Stimulated activated memory B cell treated with anti-CD40 and anti-IgM and Interleukin-4, amounts not matched to agents 10 μg/mL and 1 μg/mL and 100 μg/mL, for 72 hours (primary cell): Measurements from ENCODE around the gene OLIG3.

ENCODE experiments used
- ATAC-seq: fragments of 150-1000 bp; cut with Tn5 transposase; 2 replicates; pipeline ENCODE4 v1.10.0; 2021
- H3K27ac Mint-ChIP-seq: one replicate; pipeline ENCODE4 v1.8.0; 2022; ENCODE audit warnings: mild to moderate bottlenecking, mixed read lengths
- H3K27me3 Mint-ChIP-seq: one replicate; pipeline ENCODE4 v1.8.0; 2022; ENCODE audit warnings: mixed read lengths
- H3K36me3 Mint-ChIP-seq: one replicate; pipeline ENCODE4 v1.8.0; 2022; ENCODE audit warnings: mixed read lengths
- H3K4me1 Mint-ChIP-seq: one replicate; pipeline ENCODE4 v1.8.0; 2022; ENCODE audit warnings: mixed read lengths
- H3K4me3 Mint-ChIP-seq: one replicate; pipeline ENCODE4 v1.8.0; 2022; ENCODE audit warnings: mild to moderate bottlenecking, moderate library complexity, mixed read lengths
- H3K9me3 Mint-ChIP-seq: one replicate; pipeline ENCODE4 v1.8.0; 2022; ENCODE audit warnings: mixed read lengths

Gene OLIG3

DNA sequence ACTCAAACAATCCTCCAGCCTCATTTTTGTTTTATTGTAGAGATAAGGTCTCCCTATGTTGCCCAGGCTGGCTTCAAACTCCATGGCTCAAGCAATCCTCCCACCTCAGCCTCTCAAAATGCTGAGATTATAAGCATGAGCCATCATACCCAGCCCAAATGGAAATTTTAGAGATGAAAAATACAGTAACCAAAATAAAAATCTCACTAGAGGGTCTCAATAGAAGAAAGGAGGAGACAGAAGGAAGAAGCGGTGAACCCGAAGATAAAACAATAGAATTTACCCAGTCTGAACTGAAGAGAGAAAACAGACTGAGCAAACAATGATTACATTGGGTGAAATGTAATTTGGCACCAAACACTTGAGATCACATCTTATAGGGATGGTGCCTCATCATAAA is 16.7 kb upstream of the OLIG3 start:
- no peak for ATAC-seq
- peaks cover 63% of the 10 kb centered on the region for H3K27me3 Mint-ChIP-seq
- H3K9me3 Mint-ChIP-seq, result peaks cover 7% of the 10 kb centered on the region
- no peaks in the 10 kb centered on the region for H3K36me3 Mint-ChIP-seq
- H3K4me3 Mint-ChIP-seq, result no peak overlapping the region
- H3K27ac Mint-ChIP-seq, result no peak overlapping the region
- no peaks in the 10 kb centered on the region for H3K4me1 Mint-ChIP-seq

DNA sequence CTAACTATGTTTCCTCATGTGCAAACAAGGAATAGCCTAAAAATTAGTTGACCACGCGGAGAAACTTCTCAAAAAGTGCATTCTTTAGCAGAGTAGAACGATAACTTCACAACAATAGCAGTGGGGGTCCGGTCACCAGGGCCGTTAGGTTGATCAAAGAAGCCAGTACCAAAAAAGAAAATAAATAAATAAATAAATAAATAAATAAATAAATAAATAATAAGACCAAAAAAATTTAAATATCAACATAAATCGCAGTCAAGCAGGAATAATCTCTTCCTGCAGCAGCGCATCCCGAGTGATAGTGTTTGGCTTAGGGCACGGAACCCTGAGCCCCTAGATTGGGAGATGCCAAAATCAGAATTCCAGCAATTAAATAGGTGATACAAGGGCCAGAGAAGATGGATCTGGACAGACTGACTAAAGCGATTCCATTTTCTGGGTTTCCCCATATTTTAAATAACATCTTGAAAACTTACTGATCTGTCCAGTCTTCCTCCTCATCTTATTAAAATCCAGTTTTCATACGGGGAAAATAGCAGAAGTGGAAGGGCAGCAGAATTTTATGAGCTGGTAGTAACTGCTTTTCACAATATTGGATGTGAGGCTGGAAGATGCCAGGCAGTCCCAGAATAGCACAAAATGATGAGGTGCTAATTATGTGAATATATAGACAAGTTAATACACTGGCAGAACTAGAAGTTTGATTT is 4.4 kb upstream of the OLIG3 start:
- Mint-ChIP-seq H3K4me1 (peaks cover 37% of the 10 kb centered on the region), H3K4me3 (no peak overlapping the region), H3K27ac (no peak overlapping the region), H3K9me3 (peaks cover 4% of the 10 kb centered on the region), H3K36me3 (peaks cover 5% of the 10 kb centered on the region), H3K27me3 (peaks cover 74% of the 10 kb centered on the region)
- no peak for ATAC-seq

DNA sequence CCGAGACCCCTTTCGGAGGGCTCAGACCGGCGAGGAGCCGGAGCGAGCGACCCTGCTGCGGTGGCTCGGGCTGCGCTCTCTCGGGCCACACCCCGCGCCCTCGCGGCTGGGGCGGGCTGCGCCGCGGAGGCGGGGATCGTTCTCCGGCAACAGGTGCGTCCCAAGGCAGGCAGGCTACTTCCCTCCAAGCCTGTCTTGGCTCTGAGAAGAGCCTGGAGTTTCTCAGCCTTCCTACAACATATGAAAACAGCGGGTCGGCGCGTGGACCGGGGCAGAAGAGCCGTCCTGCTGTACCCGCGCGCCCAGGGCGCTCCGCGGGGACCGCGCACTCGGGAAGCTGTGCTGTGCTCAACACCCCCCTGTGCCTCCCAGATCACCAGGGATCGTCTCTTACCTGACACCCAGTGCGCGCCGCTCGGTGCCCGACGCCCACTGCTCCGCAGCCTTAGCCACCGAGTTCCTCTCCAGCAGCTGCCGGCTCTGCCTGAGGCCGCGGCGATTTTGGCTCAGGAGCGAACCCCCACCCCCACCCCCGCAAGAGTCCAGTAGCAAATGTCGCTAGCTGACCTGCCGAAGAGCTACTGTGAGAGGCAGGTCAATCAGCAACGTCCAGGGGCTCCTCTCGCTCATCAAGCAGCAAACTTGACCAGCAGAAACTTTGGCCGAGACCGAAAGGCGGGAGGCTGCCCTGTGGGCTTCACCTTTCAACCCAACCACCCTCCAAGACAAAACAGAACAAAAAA is 3.7 kb upstream of the OLIG3 start:
- Mint-ChIP-seq H3K27me3 (peaks cover 74% of the 10 kb centered on the region), H3K4me1 (peaks cover 38% of the 10 kb centered on the region), H3K27ac (no peak overlapping the region), H3K9me3 (peaks cover 4% of the 10 kb centered on the region), H3K4me3 (peak overlapping the region; percentile 52), H3K36me3 (peaks cover 5% of the 10 kb centered on the region)
- ATAC-seq, result peak; percentile 47

DNA sequence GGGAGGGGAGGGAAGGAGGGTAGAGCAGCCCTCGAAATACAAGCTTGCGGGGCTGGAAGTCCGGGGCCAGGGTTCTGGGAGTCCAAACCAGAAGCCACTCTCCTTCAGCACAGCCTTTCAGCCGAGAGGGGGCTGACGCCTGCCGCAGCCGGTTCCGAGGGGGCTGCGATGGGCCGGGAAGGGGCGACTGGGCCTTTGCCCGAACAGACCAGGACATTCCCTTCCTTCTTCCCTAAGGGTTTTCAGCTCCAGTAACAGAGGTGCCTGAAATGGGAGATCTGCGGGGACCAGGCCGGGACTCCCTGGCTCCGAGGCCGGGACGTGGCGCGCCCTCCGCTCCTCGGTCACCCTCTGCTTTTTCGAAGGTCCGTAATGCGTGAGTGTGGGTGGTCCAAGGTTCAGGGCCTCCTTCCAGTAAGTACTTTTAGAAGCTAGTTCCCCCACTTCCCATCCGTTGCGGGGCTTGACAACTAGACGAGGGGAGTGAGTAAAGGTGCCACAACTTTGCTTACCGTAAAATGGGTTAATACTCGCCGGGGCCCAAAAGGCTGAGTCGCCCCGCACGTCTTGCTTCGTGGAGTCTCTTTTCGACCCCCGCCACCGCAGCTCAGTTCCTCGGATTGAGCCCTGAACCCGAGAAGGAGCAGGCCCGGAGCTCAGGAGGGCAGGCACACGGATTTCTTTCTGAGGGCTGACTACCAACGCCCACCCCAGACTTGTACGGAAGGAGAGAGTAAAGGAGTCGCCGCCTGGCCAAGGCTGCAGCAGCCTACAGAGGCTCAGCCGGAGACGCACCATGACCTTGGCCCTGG is 2.9 kb upstream of the OLIG3 start:
- no peak overlapping the region for H3K27ac Mint-ChIP-seq
- peaks cover 5% of the 10 kb centered on the region for H3K36me3 Mint-ChIP-seq
- no peak for ATAC-seq
- H3K4me3 Mint-ChIP-seq, result peak overlapping the region; percentile 15
- peaks cover 4% of the 10 kb centered on the region for H3K9me3 Mint-ChIP-seq
- peaks cover 79% of the 10 kb centered on the region for H3K27me3 Mint-ChIP-seq
- peaks cover 46% of the 10 kb centered on the region for H3K4me1 Mint-ChIP-seq

DNA sequence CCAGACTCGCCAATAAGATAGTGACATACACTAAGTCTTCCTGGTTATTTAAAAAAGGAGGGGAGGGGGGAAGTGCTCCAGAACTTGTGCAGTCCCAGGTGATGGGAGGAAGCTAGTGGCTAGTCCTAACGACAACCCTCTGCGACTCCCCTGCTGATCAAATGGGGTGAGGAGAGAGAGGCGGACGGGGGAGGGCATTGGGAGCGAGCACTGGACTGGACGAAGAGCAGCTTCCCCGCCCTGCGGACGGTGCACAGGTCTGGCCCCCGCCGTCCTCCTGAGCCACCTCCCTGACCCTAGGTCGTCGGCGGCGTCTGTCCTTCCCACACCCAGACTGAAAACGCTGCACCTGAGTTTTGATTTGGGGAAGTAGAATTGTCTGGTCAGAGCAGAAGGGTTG is 2.2 kb upstream of the OLIG3 start:
- Mint-ChIP-seq H3K27me3 (peaks cover 78% of the 10 kb centered on the region), H3K36me3 (peaks cover 5% of the 10 kb centered on the region), H3K4me3 (no peak overlapping the region), H3K27ac (no peak overlapping the region), H3K4me1 (peaks cover 48% of the 10 kb centered on the region), H3K9me3 (peaks cover 4% of the 10 kb centered on the region)
- ATAC-seq, result no peak

DNA sequence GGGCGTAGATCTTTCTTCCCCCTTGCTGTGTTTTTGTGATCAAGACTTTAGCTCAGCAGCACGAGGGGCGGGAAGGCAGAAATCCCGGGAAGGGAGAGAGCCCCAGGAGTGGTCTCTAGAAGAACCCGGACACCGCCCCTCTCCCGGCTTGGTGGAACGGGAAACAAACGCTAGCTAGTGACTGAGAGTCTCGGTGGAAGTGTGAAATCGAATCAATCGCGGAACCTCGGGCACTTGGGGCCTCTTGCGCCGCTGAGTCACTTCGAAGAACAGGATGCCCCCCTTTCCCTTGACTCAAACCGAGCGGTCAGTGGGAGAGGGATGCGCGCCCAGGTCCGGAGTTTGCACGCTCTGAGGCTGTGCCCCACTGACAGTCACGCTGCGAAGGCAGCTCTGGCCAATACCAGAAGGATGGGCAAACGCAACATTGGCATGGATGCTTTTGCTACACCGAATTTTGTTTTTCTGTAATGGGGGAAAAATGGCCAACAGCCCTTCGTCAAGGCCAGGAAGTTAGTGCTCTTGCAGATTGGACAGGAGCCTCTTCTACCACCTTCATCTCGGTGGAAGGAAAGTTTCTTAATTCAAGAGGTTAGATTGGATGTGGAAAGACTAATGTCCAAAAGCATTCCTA is 1.6 kb upstream of the OLIG3 start:
- ATAC-seq, result no peak
- H3K27me3 Mint-ChIP-seq, result peaks cover 79% of the 10 kb centered on the region
- peaks cover 48% of the 10 kb centered on the region for H3K4me1 Mint-ChIP-seq
- H3K9me3 Mint-ChIP-seq, result peaks cover 4% of the 10 kb centered on the region
- peaks cover 5% of the 10 kb centered on the region for H3K36me3 Mint-ChIP-seq
- no peak overlapping the region for H3K27ac Mint-ChIP-seq
- H3K4me3 Mint-ChIP-seq, result no peak overlapping the region

DNA sequence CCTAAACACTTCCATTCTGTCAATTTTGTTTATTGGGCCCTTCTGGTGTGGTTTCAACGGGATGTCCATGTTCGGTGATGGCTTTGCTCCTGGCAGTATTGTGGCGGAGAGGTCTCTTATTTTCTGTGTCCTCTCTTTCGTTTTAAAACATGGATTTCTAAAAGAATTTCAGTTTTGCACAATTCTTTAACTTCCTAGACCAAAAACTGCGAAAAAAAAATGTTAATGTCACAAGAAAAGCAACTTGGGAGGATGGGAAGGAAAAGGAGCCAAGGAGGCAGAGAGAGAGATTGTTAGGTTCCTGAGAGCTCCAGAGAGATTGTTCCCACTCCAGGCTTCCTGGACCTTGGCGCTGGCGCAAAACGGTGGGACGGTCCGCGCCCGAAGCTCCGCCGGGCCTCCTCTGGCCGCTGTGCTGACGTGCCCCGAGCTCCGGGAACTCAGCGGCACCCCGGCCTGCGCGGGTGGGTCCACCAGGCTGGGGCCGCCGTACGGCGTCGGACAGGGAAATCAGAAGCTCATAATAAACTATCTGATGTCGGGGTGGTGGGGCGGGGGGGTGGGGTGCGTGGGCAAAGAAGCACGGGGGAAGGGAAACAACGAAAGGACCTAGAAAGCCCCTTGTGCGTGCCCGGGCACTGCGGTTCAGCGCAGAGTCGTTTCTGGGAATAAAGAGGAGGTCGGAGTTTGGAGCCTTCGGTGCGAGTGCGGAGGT is 951 bp upstream of the OLIG3 start:
- Mint-ChIP-seq H3K27me3 (peaks cover 85% of the 10 kb centered on the region), H3K27ac (no peak overlapping the region), H3K4me1 (peaks cover 48% of the 10 kb centered on the region), H3K4me3 (peak overlapping the region; percentile 64), H3K36me3 (peaks cover 5% of the 10 kb centered on the region), H3K9me3 (peaks cover 4% of the 10 kb centered on the region)
- no peak for ATAC-seq

DNA sequence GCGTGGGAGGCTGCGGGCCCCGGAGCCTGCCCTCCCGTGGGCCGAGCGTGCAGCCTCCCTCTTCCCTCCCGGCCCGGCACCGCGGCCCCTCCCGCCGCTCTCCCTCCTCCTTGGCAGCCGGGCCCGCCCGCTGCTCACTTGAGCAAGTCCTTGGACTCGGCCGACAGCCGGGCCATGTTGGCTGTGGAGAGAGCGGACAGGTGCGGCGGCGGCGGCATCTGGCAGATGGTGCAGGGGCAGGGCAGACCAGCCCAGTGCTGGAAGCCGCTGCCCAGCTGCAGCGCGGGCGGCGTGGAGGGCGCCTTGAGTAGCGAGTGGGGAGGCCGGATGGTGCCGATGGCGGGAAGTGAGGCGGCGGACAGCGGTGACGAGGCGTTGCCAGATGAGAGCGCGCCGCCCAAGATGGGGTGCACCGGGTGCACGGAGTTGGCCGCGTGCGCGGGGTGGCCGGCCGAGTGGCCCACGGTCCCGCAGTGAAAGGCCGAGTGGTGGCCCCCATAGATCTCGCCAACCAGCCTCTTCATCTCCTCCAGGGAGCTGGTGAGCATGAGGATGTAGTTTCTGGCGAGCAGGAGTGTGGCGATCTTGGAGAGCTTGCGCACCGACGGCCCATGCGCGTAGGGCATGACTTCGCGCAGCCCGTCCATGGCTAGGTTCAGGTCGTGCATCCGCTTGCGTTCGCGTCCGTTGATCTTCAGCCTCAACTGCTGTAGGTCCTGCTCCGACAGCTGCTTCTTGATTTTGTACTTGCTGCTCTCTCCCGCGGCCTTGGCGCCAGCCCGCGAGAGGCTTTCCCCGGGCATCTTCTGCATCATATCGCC is 766 bp downstream of the OLIG3 start:
- Mint-ChIP-seq H3K27me3 (peaks cover 99% of the 10 kb centered on the region), H3K36me3 (peaks cover 5% of the 10 kb centered on the region), H3K9me3 (peaks cover 4% of the 10 kb centered on the region), H3K27ac (no peak overlapping the region), H3K4me3 (peak overlapping the region; percentile 40), H3K4me1 (peaks cover 58% of the 10 kb centered on the region)
- ATAC-seq, result no peak

DNA sequence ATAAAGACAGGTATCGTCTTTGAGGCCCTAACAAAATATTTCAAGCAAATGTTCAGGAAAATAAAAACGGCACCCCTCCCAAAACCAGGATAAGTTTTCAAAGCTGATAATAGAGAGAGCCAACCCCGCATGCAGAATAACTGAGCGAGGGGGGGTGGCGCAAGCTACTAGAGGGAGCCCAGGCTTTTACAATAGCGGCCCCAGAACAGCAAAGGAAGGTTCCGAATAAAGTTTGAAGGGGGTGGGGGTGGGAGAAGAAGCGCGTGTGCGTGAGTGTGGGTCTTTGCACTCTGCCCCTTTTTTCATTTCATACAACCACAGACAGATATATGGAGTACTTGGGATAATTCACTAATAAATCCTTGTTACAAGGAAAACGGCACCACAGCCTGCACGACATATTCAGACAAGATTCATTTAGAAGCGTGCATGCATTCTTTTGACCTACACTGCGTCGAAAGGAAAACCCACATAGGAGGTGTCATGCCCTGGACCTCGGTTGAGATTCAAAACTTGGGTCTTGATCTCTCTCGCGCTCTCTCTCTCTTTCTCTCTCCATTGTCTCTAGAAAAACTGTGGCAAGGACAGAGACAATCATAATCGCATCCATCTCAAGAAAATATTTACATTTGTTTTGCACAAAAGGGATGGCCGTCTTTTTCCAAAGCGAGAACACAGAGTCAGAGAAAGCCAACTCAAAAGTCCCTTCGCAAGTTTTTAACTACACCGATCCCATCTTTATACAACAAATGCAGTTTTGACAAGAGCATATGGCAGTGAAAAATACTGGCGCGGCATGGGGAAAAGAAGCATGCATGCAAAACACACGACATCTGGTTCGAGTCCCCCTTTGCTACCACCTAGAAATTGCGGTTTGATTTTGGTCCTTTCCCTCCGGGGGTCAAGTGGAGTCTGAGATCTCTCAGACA is 1.6 kb downstream of the OLIG3 start:
- peaks cover 4% of the 10 kb centered on the region for H3K9me3 Mint-ChIP-seq
- no peak overlapping the region for H3K4me3 Mint-ChIP-seq
- H3K4me1 Mint-ChIP-seq, result peaks cover 58% of the 10 kb centered on the region
- H3K27ac Mint-ChIP-seq, result no peak overlapping the region
- H3K36me3 Mint-ChIP-seq, result peaks cover 5% of the 10 kb centered on the region
- H3K27me3 Mint-ChIP-seq, result peaks cover 99% of the 10 kb centered on the region
- ATAC-seq, result no peak

DNA sequence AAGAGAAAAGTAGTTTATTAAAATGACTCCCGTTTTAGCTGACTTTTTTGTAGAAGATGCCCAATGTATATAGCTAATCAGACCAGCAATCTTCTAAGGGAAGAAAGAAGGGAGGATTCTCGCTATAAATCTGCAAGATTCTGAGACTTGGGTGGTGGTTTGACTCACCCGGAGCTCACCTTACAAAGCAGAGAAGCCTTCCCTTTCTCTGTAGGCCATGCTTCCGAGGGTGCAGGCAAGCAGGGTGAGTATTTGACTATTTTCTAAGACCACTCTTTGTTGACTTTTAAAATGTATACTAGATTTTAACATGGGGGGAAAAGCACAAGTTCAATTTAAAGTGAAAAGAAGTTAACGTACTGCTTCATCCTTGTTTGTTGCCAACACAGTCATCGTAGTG is 2.7 kb downstream of the OLIG3 start:
- Mint-ChIP-seq H3K27me3 (peaks cover 99% of the 10 kb centered on the region), H3K4me1 (peaks cover 57% of the 10 kb centered on the region), H3K27ac (no peak overlapping the region), H3K4me3 (no peak overlapping the region), H3K9me3 (peaks cover 4% of the 10 kb centered on the region), H3K36me3 (peaks cover 5% of the 10 kb centered on the region)
- ATAC-seq, result no peak

DNA sequence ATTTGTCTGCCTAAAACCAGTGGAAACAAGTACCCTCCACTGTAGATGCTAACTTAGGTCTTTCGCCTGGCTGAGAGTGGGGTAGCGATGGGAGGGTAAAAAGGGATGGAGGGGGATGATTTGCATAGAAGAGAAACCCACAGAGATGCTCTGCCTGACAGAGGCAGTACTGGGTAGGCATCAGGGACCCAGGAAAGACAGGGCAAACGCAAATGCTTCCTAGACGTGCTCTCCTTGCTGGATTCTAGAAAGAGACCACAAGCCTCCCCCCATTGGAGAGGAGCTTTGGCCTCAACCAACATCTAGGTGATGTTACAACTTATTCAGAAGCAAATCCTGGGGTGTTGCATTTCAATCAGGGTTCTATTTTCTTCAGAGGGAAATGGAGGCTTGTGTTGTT is 3.2 kb downstream of the OLIG3 start:
- no peak overlapping the region for H3K4me3 Mint-ChIP-seq
- H3K27me3 Mint-ChIP-seq, result peaks cover 99% of the 10 kb centered on the region
- H3K9me3 Mint-ChIP-seq, result peaks cover 4% of the 10 kb centered on the region
- no peak overlapping the region for H3K27ac Mint-ChIP-seq
- peaks cover 5% of the 10 kb centered on the region for H3K36me3 Mint-ChIP-seq
- peaks cover 52% of the 10 kb centered on the region for H3K4me1 Mint-ChIP-seq
- ATAC-seq, result no peak

DNA sequence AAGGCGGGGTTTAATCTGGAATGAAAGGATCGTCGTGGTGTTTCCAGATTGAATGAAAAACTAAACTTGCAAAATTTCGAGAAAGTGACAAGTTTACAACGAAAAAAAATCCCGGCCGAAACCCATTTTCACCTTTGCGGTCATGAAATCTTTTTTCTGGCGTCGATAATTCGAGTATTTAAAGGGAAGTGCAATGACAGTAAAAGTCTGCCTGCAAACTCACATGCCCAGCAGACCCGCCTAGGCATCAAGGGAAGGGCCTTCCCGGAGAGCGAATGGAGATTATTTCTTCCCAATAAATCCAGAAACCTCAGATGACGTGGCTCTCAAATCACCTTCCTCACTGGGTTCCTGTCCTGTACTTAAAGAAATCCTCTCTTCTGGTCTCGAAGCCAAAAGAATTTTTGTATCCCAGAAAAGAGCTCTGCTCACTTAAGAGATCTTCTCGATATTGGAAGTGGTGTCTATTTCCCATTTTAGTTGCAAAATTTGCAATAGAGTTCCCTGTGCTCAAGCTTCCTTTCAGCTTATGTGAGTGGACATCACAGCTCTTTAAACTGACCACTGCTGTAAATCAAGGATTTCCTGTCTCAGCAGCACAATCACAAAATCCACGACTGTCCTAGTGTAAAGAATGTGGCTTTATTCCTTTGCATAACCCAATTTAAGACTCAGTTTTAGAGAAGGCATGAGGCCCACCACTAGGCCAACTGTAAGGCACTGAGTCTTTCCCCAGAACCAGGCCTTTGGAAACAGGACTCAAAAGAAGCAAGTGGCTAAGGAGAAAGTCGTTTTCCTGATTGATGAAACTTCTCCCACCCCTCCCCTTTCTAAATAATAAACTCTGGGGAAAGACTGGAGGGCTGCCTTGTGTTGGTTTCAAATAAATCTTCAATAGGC is 3.9 kb downstream of the OLIG3 start:
- no peak for ATAC-seq
- H3K4me3 Mint-ChIP-seq, result no peak overlapping the region
- H3K4me1 Mint-ChIP-seq, result peaks cover 45% of the 10 kb centered on the region

More for the DNA sequence above, 3.9 kb downstream of the OLIG3 start:
- Mint-ChIP-seq H3K27me3 (peaks cover 99% of the 10 kb centered on the region), H3K27ac (no peak overlapping the region), H3K36me3 (peaks cover 5% of the 10 kb centered on the region), H3K9me3 (peaks cover 4% of the 10 kb centered on the region)
